Adrenal gland (tissue), 5 donors: ENCODE results near the gene GPRIN1.

Experiments
- POLR2A ChIP-seq, 2 donors: fragments of 450-650 bp; IDR thresholded peaks; one replicate each; pipeline ENCODE4 v1.6.1; 2017; ENCODE audit warnings: antibody characterized with exemption in 2 of 2, mild to moderate bottlenecking in 2 of 2, moderate library complexity in 1 of 2
- TF ChIP-seq, protein P1 (sequence below), 6 experiments: fragments of 450-650 bp in 4 of 6; fragments of 200-600 bp in 2 of 6; sonication (generic) in 1 of 6; IDR thresholded peaks; 1 replicate in 5 of 6; 2 replicates in 1 of 6; pipeline versions ENCODE4 v1.5.1 to v1.8.0; 2016 to 2021; ENCODE audit warnings: antibody characterized with exemption in 6 of 6, mild to moderate bottlenecking in 2 of 6, moderate library complexity in 1 of 6
- donor health status: DM: no; HTN: no; CAD: no.

DNA sequence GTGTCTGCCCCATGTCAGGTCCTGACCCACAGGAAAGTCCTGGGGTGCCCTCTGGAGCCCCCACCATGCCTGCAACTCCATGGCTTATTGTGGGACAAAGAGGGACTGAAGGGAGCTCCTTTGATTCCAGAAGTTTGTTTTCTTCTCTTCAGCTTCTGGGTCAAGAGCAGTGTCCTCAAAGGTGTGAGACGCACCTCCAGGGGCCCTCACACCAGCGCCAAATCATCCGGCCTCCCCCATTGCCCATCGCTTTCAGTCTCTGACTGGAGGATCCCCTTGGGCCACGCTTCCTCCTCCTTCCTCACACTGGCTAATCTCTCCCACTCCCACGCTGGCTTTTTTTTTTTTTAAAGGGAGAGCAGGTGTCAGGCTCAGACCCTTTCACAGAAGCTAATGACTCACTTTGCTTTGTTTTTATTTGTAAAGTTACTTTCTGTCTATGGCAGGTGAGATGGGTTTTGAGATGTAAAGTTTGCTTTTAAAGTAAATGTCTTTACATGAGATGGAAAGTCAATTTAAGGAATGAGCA is 44.1 kb downstream of the GPRIN1 start:
- TF ChIP-seq POLR2A (IDR thresholded peaks at IDR 0.05), result no peak
- TF ChIP-seq, protein P1, sequence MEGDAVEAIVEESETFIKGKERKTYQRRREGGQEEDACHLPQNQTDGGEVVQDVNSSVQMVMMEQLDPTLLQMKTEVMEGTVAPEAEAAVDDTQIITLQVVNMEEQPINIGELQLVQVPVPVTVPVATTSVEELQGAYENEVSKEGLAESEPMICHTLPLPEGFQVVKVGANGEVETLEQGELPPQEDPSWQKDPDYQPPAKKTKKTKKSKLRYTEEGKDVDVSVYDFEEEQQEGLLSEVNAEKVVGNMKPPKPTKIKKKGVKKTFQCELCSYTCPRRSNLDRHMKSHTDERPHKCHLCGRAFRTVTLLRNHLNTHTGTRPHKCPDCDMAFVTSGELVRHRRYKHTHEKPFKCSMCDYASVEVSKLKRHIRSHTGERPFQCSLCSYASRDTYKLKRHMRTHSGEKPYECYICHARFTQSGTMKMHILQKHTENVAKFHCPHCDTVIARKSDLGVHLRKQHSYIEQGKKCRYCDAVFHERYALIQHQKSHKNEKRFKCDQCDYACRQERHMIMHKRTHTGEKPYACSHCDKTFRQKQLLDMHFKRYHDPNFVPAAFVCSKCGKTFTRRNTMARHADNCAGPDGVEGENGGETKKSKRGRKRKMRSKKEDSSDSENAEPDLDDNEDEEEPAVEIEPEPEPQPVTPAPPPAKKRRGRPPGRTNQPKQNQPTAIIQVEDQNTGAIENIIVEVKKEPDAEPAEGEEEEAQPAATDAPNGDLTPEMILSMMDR (IDR thresholded peaks at IDR 0.05), result no peak
